IPS-20b (cell line): ENCODE results near the gene ABHD4.
A peak's percentile ranks its signal among the peaks of the same experiment; 100 is the strongest.
"Not testable (repeated sequence)": the region's sequence is repeated elsewhere in the genome, so short reads cannot be mapped to it uniquely, and the experiment has no call there.

Experiments used
- H3K27ac ChIP-seq: one replicate; pipeline ENCODE4 v1.5.1; 2013; ENCODE audit warnings: low read length
- H3K27me3 ChIP-seq: 2 replicates; pipeline ENCODE4 v1.6.1; 2013; ENCODE audit warnings: mild to moderate bottlenecking, low read length, inconsistent platforms; ENCODE audit not compliant: insufficient read depth
- H3K36me3 ChIP-seq: 2 replicates; pipeline ENCODE4 v1.6.1; 2013; ENCODE audit warnings: low read depth, mild to moderate bottlenecking, inconsistent platforms, low read length, moderate library complexity; ENCODE audit not compliant: insufficient read depth
- H3K4me1 ChIP-seq: 2 replicates; pipeline ENCODE4 v1.6.1; 2013; ENCODE audit warnings: mild to moderate bottlenecking, control low read depth, inconsistent platforms, low read length, moderate library complexity; ENCODE audit not compliant: insufficient read depth
- H3K4me3 ChIP-seq: 2 replicates; pipeline ENCODE4 v1.5.1; 2013; ENCODE audit warnings: mild to moderate bottlenecking, low read length, inconsistent platforms
- H3K9ac ChIP-seq: 2 replicates; pipeline ENCODE4 v1.6.1; 2013; ENCODE audit warnings: low read depth, mild to moderate bottlenecking, inconsistent platforms, low read length, moderate library complexity
- H3K9me3 ChIP-seq: 2 replicates; pipeline ENCODE4 v1.6.1; 2013; ENCODE audit warnings: mild to moderate bottlenecking, low read depth, low read length, inconsistent platforms; ENCODE audit not compliant: insufficient read depth

The ABHD4 gene

GRCh38 chr14:22565391-22565945 is 32.6 kb upstream of the ABHD4 start:
- Histone ChIP-seq H3K9me3 (no peaks in the 10 kb centered on the region), H3K36me3 (peaks cover 47% of the 10 kb centered on the region), H3K27ac (no peak overlapping the region), H3K4me3 (no peak overlapping the region), H3K27me3 (no peaks in the 10 kb centered on the region), H3K9ac (no peak overlapping the region), H3K4me1 (peaks cover under 1% of the 10 kb centered on the region; the same call in 1 of the 2 replicates)

GRCh38 chr14:22566266-22566665 is 31.8 kb upstream of the ABHD4 start:
- H3K27ac ChIP-seq, H3K27me3 ChIP-seq, H3K4me3 ChIP-seq, H3K4me1 ChIP-seq, H3K9me3 ChIP-seq, H3K9ac ChIP-seq: not testable (repeated sequence)
- peaks cover 49% of the 10 kb centered on the region for H3K36me3 ChIP-seq

GRCh38 chr14:22566845-22567244 is 31.3 kb upstream of the ABHD4 start:
- Histone ChIP-seq H3K27ac (no peak overlapping the region), H3K36me3 (peaks cover 55% of the 10 kb centered on the region), H3K4me1 (peaks cover 3% of the 10 kb centered on the region; the same call in 1 of the 2 replicates)

GRCh38 chr14:22567437-22567836 is 30.7 kb upstream of the ABHD4 start:
- Histone ChIP-seq H3K36me3 (peaks cover 61% of the 10 kb centered on the region), H3K4me1 (peaks cover 3% of the 10 kb centered on the region; the same call in 1 of the 2 replicates), H3K27ac (no peak overlapping the region), H3K9ac (no peak overlapping the region), H3K9me3 (no peaks in the 10 kb centered on the region), H3K27me3 (no peaks in the 10 kb centered on the region), H3K4me3 (no peak overlapping the region)

More at GRCh38 chr14:22566845-22567244, 31.3 kb upstream of the ABHD4 start:
- Histone ChIP-seq H3K27me3 (no peaks in the 10 kb centered on the region), H3K9me3 (no peaks in the 10 kb centered on the region), H3K9ac (no peak overlapping the region), H3K4me3 (no peak overlapping the region)

GRCh38 chr14:22569106-22569736 is 28.9 kb upstream of the ABHD4 start:
- peaks cover 70% of the 10 kb centered on the region for H3K36me3 ChIP-seq

GRCh38 chr14:22569737-22570131 is 28.4 kb upstream of the ABHD4 start:
- H3K27me3 ChIP-seq: no peaks in the 10 kb centered on the region
- peaks cover 3% of the 10 kb centered on the region; the same call in 1 of the 2 replicates for H3K4me1 ChIP-seq
- H3K36me3 ChIP-seq: peaks cover 70% of the 10 kb centered on the region
- no peak overlapping the region for H3K27ac ChIP-seq
- H3K4me3 ChIP-seq: no peak overlapping the region
- no peak overlapping the region for H3K9ac ChIP-seq
- no peaks in the 10 kb centered on the region for H3K9me3 ChIP-seq

More at GRCh38 chr14:22569106-22569736, 28.9 kb upstream of the ABHD4 start:
- Histone ChIP-seq H3K27ac (no peak overlapping the region), H3K4me1 (peaks cover 3% of the 10 kb centered on the region; the same call in 1 of the 2 replicates), H3K9ac (no peak overlapping the region), H3K4me3 (no peak overlapping the region), H3K9me3 (no peaks in the 10 kb centered on the region), H3K27me3 (no peaks in the 10 kb centered on the region)

GRCh38 chr14:22570132-22570949 is 27.8 kb upstream of the ABHD4 start:
- H3K4me1 ChIP-seq: peaks cover 3% of the 10 kb centered on the region; the same call in 1 of the 2 replicates
- H3K9ac ChIP-seq: peak overlapping the region; percentile 61; the same call in 1 of the 2 replicates

GRCh38 chr14:22572562-22573058 is 25.5 kb upstream of the ABHD4 start:
- Histone ChIP-seq H3K4me3 (no peak overlapping the region), H3K9ac (no peak overlapping the region), H3K27ac (no peak overlapping the region), H3K9me3 (no peaks in the 10 kb centered on the region), H3K4me1 (peaks cover 3% of the 10 kb centered on the region; the same call in 1 of the 2 replicates), H3K27me3 (no peaks in the 10 kb centered on the region), H3K36me3 (peaks cover 51% of the 10 kb centered on the region)

More at GRCh38 chr14:22570132-22570949, 27.8 kb upstream of the ABHD4 start:
- no peaks in the 10 kb centered on the region for H3K27me3 ChIP-seq
- peak overlapping the region; percentile 20 for H3K27ac ChIP-seq
- no peaks in the 10 kb centered on the region for H3K9me3 ChIP-seq
- H3K36me3 ChIP-seq: peaks cover 70% of the 10 kb centered on the region
- peak overlapping the region; percentile 40; the same call in 1 of the 2 replicates for H3K4me3 ChIP-seq

- Histone ChIP-seq H3K27ac (no peak overlapping the region), H3K36me3 (peaks cover 43% of the 10 kb centered on the region), H3K4me1 (peaks cover 3% of the 10 kb centered on the region; the same call in 1 of the 2 replicates), H3K9me3 (no peaks in the 10 kb centered on the region), H3K27me3 (no peaks in the 10 kb centered on the region), H3K4me3 (no peak overlapping the region), H3K9ac (no peak overlapping the region)
Observed at GRCh38 chr14:22573804-22574203, 24.3 kb upstream of the ABHD4 start.

- Histone ChIP-seq H3K4me1 (no peaks in the 10 kb centered on the region), H3K27ac (no peak overlapping the region), H3K9ac (no peak overlapping the region), H3K27me3 (no peaks in the 10 kb centered on the region), H3K9me3 (no peaks in the 10 kb centered on the region), H3K4me3 (no peak overlapping the region), H3K36me3 (peaks cover 34% of the 10 kb centered on the region)
Observed at GRCh38 chr14:22577334-22577908, 20.7 kb upstream of the ABHD4 start.

- peaks cover 19% of the 10 kb centered on the region for H3K36me3 ChIP-seq
- H3K9ac ChIP-seq: no peak overlapping the region
- no peak overlapping the region for H3K4me3 ChIP-seq
- H3K27ac ChIP-seq: no peak overlapping the region
- no peaks in the 10 kb centered on the region for H3K4me1 ChIP-seq
- H3K9me3 ChIP-seq: no peaks in the 10 kb centered on the region
- no peaks in the 10 kb centered on the region for H3K27me3 ChIP-seq
Observed at GRCh38 chr14:22579236-22579635, 18.9 kb upstream of the ABHD4 start.
